NB4 (cell line): ENCODE measurements around the gene ING2.

Source experiments
- DNase-seq: peaks from one replicate; pipeline ENCODE4 v3.0.0; 2010; ENCODE audit warnings: low read depth
- H3K4me3 ChIP-seq: one replicate; pipeline ENCODE4 v1.5.1; 2011; ENCODE audit warnings: mild to moderate bottlenecking, low read depth, low read length, moderate library complexity
- CTCF ChIP-seq: IDR thresholded peaks from one replicate; pipeline ENCODE4 v1.5.1; 2012; ENCODE audit warnings: low read depth, low read length
- MAX ChIP-seq: IDR thresholded peaks from 2 replicates; pipeline ENCODE4 v1.6.1; 2011; ENCODE audit warnings: low read depth, low read length
- MYC ChIP-seq: IDR thresholded peaks from 2 replicates; pipeline ENCODE4 v1.6.1; 2011; ENCODE audit warnings: low read depth, low read length
- POLR2A ChIP-seq: IDR thresholded peaks from 2 replicates; pipeline ENCODE4 v1.6.1; 2011; ENCODE audit warnings: mild to moderate bottlenecking; ENCODE audit not compliant: insufficient read length; ENCODE audit errors: extremely low read depth

ING2 gene

GRCh38 chr4:183504064-183504929, 561 bp upstream of the ING2 start:
- TF ChIP-seq CTCF (no peak), MAX (peak; percentile 69), POLR2A (peak; percentile 59), MYC (peak; percentile 69)
- peak; percentile 98 for DNase-seq
- H3K4me3 ChIP-seq = peak overlapping the region; percentile 74

- DNase-seq = peak; percentile 90
- H3K4me3 ChIP-seq = peak overlapping the region; percentile 63
- no peak for TF ChIP-seq CTCF
- peak; percentile 59; the same call in 1 of the 2 replicates for TF ChIP-seq MYC
- TF ChIP-seq POLR2A = peak; percentile 79
- TF ChIP-seq MAX = no peak; the same call in 1 of the 2 replicates
These were observed 942 bp downstream of the ING2 start for GRCh38 chr4:183505611-183506388.

GRCh38 chr4:183506389-183506735, 1.5 kb downstream of the ING2 start:
- H3K4me3 ChIP-seq = peak overlapping the region; percentile 63
- TF ChIP-seq MYC (no peak), POLR2A (no peak), MAX (0 out of 2 replicates have a peak, but pooled peaks have one; percentile 48), CTCF (no peak)
- DNase-seq = no peak

GRCh38 chr4:183507925-183508696, 3.3 kb downstream of the ING2 start:
- DNase-seq = peak; percentile 28

More at GRCh38 chr4:183507925-183508696, 3.3 kb downstream of the ING2 start:
- TF ChIP-seq POLR2A = no peak
- no peak for TF ChIP-seq MYC
- TF ChIP-seq CTCF = no peak
- TF ChIP-seq MAX = no peak
- no peak overlapping the region for H3K4me3 ChIP-seq
